ENCODE measurements around the gene APOA5.

DNA sequence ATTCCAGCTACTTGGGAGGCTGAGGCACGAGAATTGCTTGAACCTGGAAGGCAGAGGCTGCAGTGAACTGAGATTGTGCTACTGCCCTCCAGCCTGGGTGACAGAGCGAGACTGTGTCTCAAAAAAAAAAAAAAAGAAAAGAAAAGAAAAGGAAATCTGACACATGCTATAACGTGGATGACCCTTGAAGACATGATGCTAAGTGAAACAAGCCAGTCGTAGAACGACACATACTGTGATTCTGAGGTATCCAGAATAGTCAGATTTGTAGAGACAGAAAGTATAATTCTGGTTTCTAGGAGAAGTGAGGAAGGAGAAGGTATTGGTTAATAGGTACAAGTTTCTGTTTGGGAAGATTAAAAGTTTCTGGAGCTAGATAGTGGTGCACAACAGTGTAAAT is 6.7 kb upstream of the APOA5 start:
- TF ChIP-seq, protein P1, sequence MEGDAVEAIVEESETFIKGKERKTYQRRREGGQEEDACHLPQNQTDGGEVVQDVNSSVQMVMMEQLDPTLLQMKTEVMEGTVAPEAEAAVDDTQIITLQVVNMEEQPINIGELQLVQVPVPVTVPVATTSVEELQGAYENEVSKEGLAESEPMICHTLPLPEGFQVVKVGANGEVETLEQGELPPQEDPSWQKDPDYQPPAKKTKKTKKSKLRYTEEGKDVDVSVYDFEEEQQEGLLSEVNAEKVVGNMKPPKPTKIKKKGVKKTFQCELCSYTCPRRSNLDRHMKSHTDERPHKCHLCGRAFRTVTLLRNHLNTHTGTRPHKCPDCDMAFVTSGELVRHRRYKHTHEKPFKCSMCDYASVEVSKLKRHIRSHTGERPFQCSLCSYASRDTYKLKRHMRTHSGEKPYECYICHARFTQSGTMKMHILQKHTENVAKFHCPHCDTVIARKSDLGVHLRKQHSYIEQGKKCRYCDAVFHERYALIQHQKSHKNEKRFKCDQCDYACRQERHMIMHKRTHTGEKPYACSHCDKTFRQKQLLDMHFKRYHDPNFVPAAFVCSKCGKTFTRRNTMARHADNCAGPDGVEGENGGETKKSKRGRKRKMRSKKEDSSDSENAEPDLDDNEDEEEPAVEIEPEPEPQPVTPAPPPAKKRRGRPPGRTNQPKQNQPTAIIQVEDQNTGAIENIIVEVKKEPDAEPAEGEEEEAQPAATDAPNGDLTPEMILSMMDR (IDR thresholded peaks at IDR 0.05) = no peak
- no peak for TF ChIP-seq POLR2A (IDR thresholded peaks at IDR 0.05)
